T-helper 1 cell treated with Interleukin-12 subunit alpha and Interleukin-12 subunit beta and Interleukin-4 antibody, amounts not matched to agents 30 μg/mL and 1 μg/mL, for 36 hours (primary cell): ENCODE measurements around the gene CPNE2.

Experiments used
- H3K27ac Mint-ChIP-seq: one replicate; pipeline ENCODE4 v1.8.0; 2021; ENCODE audit warnings: mild to moderate bottlenecking, mixed read lengths
- H3K27me3 Mint-ChIP-seq: one replicate; pipeline ENCODE4 v1.8.0; 2021; ENCODE audit warnings: low read depth, mixed read lengths
- H3K36me3 Mint-ChIP-seq: one replicate; pipeline ENCODE4 v1.8.0; 2021; ENCODE audit warnings: low read depth, mixed read lengths
- H3K4me1 Mint-ChIP-seq: one replicate; pipeline ENCODE4 v1.8.0; 2021; ENCODE audit warnings: low read depth, mixed read lengths
- H3K4me3 Mint-ChIP-seq: one replicate; pipeline ENCODE4 v1.8.0; 2021; ENCODE audit warnings: mild to moderate bottlenecking, moderate library complexity, mixed read lengths
- H3K9me3 Mint-ChIP-seq: one replicate; pipeline ENCODE4 v1.8.0; 2021; ENCODE audit warnings: mixed read lengths

The CPNE2 gene

DNA sequence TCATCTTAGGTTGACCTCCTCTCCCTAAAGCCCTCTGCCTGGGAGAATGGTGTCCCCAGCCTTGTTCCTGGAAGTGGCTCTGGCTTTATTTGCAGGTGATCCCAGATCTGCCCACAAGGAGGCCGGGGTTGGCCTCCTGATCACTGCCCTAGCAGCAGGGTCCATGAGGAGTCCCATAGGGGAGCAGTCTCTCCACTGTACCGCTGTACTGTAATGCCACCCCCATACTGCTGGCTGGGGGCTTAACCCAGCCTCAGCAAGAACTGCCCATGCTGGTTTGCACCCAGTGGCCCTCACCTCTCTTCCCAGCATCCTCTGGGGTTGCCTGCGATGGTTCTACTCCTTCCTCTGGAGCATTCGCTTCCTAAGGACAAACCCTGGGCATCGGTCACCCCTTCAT, 54.4 kb downstream of the CPNE2 start:
- Mint-ChIP-seq H3K36me3 (peaks cover 5% of the 10 kb centered on the region), H3K4me3 (no peak overlapping the region), H3K9me3 (no peaks in the 10 kb centered on the region), H3K4me1 (peaks cover 12% of the 10 kb centered on the region), H3K27me3 (no peaks in the 10 kb centered on the region), H3K27ac (no peak overlapping the region)

DNA sequence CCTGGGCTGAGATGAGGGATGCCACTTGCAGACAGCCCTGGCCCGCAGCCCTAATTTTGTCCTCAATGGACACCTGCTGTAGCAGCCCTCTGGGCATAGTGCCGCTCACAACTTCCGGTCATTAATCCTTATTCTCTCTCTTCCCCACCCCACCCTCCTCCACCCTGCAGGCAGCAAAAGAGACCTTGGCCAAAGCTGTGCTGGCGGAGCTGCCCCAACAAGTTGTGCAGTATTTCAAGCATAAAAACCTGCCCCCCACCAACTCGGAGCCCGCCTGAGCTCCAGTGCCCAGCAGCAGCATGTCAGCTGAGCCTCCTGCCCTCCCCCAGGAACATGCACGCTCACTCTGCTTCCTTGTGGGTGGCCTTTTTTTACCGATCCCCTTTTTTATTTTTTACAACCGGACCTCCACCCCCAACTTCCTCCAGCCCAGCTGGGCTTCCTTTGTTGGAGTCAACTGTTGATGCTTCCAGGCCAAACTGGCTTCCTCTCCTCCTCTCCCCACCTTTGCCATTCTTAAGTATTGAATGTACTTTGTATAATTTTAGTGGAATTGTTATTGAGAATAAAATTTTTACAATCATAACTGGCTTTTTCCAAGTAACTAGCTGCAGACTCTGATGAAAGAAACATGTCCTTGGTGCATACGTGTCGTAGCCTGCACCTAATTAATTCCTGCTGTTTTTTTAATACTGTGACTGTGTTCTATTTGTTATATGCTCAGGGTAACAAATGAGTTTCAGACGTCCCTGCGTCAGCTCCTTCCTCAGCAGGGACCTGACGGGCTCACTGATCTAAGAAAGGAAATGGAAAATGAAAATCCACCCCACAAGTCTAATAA, 55.2 kb downstream of the CPNE2 start:
- peaks cover 9% of the 10 kb centered on the region for H3K36me3 Mint-ChIP-seq
- no peak overlapping the region for H3K4me3 Mint-ChIP-seq
- no peaks in the 10 kb centered on the region for H3K9me3 Mint-ChIP-seq
- no peaks in the 10 kb centered on the region for H3K27me3 Mint-ChIP-seq
- peaks cover 8% of the 10 kb centered on the region for H3K4me1 Mint-ChIP-seq
- H3K27ac Mint-ChIP-seq = no peak overlapping the region

DNA sequence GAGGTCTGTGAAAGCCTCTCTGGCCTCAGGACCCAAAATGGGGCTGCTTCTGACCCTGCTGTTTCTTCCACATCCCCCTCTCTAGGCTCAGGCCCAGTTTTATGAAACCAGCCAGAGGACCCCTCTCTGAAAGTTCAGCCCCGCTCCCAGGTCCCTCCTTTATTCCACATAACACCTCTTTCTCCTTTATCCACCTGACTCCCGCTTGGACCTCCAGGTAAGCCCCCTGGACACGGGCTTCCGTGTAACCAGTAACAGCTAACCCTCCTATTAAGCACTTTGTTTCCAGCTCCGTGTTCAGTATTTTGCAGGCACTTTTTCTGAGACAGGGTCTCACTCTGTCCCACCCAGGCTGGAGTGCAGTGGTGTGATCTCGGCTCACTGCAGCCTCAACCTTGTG, 56.1 kb downstream of the CPNE2 start:
- Mint-ChIP-seq H3K27me3 (no peaks in the 10 kb centered on the region), H3K4me1 (peaks cover 7% of the 10 kb centered on the region), H3K36me3 (peaks cover 15% of the 10 kb centered on the region), H3K27ac (no peak overlapping the region), H3K4me3 (no peak overlapping the region), H3K9me3 (no peaks in the 10 kb centered on the region)

DNA sequence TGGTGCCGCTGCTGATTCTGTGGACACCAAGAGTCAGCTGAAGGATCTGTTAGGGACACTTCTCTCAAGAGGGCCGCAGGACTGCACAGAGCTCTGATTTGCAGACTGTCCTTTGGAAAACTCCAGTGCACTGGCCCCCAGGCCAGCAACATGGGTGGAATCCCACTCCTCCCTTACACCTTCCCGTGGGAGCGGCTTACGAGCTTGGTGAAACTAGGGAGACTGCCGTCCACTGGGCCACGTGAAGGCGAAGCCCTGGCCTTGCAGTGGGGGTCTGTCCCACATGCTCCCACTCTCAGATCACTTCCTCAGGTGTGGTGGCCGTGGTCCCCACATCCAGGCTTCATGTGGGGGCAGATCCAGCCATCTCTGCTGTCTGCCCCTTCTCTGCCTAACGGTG, 57.0 kb downstream of the CPNE2 start:
- peaks cover 10% of the 10 kb centered on the region for H3K4me1 Mint-ChIP-seq
- no peaks in the 10 kb centered on the region for H3K27me3 Mint-ChIP-seq
- H3K36me3 Mint-ChIP-seq = peaks cover 23% of the 10 kb centered on the region
- H3K4me3 Mint-ChIP-seq = no peak overlapping the region
- no peaks in the 10 kb centered on the region for H3K9me3 Mint-ChIP-seq
- H3K27ac Mint-ChIP-seq = no peak overlapping the region

DNA sequence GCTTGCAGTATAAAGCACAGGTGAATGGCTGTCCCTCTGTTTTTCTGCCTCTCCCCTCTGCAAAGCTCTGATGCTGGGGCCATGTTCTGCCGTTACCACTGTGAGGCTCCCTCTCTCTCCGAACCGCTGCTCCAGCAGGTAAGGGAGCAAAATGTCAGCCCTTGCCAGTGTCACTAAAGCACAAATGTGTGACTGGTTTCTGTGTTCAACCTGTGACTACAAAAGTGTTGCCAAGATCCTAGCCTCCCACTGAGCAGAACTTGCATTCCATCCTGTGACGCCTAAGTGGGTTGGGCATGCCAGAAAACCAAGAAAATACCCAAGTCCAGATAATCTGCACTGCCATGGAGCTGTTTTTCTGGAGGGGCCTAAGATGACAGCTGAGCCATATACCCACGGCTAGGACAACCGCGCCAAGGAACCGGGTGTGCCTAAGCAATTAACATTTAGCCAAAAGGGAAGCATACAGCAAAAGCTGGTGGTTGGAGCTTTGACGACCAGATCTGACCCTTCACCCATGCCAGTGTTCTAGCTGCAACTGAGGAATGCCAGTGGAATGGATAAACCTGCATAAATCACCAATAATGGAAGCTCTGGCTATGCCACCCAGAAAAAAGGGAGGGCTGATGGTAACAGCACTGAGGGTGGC, 58.4 kb downstream of the CPNE2 start:
- H3K27ac Mint-ChIP-seq = no peak overlapping the region
- H3K36me3 Mint-ChIP-seq = peaks cover 27% of the 10 kb centered on the region
- H3K4me3 Mint-ChIP-seq = no peak overlapping the region
- H3K4me1 Mint-ChIP-seq = peaks cover 11% of the 10 kb centered on the region
- H3K27me3 Mint-ChIP-seq = no peaks in the 10 kb centered on the region
- H3K9me3 Mint-ChIP-seq = no peaks in the 10 kb centered on the region

DNA sequence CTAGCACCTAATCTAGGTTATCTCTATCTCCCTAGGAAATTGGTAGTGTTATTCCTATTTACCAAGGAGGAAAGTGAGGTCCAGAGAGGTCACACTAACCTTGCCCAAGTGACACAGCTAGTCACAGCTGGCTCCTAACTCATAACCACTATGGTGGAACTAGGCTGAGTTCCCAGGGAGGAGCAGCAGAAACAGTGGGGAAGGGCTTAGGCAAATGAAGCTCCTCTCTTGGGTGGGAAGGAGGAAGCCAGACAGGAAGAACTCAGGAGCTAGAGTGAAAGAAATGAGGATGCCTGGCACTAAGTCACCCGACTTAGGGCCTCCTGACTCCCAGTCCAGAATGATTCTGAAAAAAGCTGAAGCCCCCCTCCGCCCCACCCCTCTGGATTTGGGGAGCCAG, 59.0 kb downstream of the CPNE2 start:
- H3K36me3 Mint-ChIP-seq = peaks cover 32% of the 10 kb centered on the region
- H3K4me3 Mint-ChIP-seq = no peak overlapping the region
- no peak overlapping the region for H3K27ac Mint-ChIP-seq
- H3K27me3 Mint-ChIP-seq = no peaks in the 10 kb centered on the region
- no peaks in the 10 kb centered on the region for H3K9me3 Mint-ChIP-seq
- H3K4me1 Mint-ChIP-seq = peaks cover 16% of the 10 kb centered on the region

DNA sequence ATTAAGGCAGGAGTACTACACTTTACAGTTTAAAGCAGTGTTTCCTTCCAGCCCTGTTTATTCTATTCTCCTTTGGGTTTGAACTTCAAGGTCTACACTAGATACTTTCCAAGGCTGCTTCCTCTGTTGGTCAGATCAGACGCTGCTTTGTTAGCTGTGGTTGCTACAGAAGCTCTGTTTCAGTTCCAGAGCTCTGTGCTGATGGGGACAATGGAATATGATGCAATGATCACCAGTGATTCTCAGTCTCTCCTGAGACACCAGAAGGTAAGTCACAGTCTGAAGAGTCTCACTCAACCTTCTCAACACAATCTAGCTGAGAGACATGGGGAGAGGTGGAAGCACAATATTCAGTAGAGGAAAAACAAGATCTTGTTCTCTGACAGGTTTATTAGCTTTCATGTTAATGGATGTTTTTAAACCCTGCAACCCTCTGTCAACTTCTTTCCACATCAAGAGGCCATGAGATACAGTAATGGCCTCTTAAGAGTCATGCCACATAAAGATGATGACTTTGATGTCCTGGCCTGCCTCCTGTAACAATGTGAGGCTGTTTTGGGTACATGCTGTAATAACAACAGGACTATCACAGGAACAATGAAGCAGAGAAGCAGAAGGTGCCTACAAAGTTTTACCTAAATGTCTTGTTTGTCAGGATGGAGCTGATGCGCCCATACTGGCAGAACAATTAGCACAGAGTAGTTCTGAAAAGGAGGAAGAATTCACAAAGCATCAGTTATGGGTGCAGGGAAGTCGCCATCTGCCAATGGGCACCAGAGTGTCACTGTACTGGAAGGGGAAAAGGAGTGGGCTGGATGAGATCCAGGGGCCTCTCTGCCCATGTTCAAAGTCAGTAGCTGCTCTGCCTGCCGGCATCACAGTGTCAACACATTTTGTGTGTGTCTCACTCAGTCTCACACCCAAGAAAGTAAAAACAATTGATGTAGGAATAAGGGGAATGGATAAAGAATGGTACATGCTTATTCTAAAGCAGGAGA, 60.0 kb downstream of the CPNE2 start:
- Mint-ChIP-seq H3K27me3 (no peaks in the 10 kb centered on the region), H3K4me1 (peaks cover 21% of the 10 kb centered on the region), H3K4me3 (no peak overlapping the region), H3K36me3 (peaks cover 38% of the 10 kb centered on the region), H3K9me3 (no peaks in the 10 kb centered on the region), H3K27ac (no peak overlapping the region)

DNA sequence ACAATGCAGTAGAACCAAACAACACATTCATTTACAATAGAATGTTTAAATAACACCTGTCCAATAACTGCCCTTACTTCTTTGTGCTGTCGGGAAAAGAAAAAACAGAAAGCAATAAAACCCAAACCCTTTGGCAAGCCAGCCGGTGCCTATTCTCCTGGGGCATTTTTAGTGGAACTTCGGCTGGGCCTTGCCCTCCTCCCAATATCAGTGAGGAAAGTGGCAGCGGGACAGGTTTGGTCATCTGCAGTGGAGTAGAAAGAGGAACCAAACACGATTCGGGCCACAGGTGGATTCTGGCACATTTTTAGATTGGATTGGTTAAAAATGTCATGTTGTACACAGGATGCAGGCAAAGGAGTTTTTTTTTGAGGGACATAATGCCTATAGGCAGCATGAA, 61.5 kb downstream of the CPNE2 start:
- peaks cover 42% of the 10 kb centered on the region for H3K36me3 Mint-ChIP-seq
- peaks cover 21% of the 10 kb centered on the region for H3K4me1 Mint-ChIP-seq
- no peaks in the 10 kb centered on the region for H3K27me3 Mint-ChIP-seq
- no peak overlapping the region for H3K27ac Mint-ChIP-seq
- no peaks in the 10 kb centered on the region for H3K9me3 Mint-ChIP-seq
- no peak overlapping the region for H3K4me3 Mint-ChIP-seq

DNA sequence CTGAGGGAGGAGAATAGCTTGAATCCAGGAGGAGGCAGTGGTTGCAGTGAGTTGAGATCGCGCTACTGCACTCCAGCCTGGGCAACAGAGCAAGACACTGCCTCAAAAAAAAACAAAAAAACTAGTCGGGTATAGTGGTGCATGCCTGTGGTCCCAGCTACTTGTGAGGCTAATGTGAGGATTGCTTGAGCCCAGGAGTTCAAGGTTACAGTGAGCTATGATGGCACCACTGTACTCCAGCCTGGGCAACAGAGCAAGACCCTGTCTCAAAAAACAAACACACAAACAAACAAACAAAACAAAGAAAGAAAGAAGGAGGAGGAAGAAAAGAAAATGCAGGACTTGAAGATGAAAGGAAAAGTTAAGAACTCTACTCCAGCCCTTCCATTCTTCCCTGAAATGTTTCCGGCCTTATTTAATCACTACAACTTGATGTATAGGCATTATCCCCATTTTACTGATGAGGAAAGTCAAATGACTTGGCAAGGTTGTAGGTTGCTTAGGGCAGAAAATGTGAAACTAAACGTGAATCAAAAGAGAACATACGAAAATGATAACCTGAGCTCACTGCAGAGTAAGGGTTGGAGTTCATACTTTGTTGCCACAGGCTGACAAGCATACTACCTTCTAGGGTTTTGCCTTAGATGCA, 63.4 kb downstream of the CPNE2 start:
- no peaks in the 10 kb centered on the region for H3K27me3 Mint-ChIP-seq
- peaks cover 51% of the 10 kb centered on the region for H3K36me3 Mint-ChIP-seq
- no peak overlapping the region for H3K4me3 Mint-ChIP-seq
- no peaks in the 10 kb centered on the region for H3K9me3 Mint-ChIP-seq
- peaks cover 30% of the 10 kb centered on the region for H3K4me1 Mint-ChIP-seq
- H3K27ac Mint-ChIP-seq = peak overlapping the region; percentile 42

DNA sequence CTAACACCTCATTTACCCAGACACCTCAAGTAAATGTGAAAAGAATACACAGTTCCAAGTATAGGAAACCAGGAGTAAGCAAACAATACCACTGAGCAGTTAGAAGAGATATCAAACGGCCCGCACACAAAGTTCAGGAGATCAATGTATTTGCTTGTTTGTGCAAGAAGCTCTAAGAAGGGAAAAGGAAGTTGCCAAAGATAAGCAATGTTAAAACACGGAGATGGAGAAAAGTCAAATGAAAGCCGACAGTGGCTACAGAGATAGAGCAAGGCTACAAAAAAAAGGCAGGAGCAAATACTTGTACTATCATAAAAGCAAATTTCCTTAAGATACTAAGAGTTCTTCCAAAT, 63.9 kb downstream of the CPNE2 start:
- H3K27ac Mint-ChIP-seq = no peak overlapping the region
- H3K36me3 Mint-ChIP-seq = peaks cover 50% of the 10 kb centered on the region

DNA sequence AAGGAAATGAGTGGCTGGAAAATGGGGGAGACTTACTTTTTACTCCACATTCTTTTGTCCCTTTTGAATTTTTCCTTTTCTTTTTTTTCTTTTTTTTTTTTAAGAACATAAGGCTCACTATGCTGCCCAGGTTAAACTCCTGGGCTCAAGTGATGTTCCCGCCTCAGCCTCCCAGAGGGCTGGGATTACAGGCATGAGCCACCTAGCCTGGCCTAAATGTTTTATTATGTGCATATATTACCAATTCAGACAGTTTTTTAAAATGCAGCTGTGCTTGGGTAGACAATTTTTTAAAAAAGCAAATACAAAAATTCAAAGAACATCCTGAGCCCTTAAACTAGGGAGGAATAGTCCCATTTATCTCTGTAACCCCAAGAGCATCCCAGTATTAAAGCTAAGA, 65.2 kb downstream of the CPNE2 start:
- H3K4me3 Mint-ChIP-seq = no peak overlapping the region
- H3K27me3 Mint-ChIP-seq = no peaks in the 10 kb centered on the region
- no peaks in the 10 kb centered on the region for H3K9me3 Mint-ChIP-seq
- H3K27ac Mint-ChIP-seq = no peak overlapping the region
- peaks cover 43% of the 10 kb centered on the region for H3K36me3 Mint-ChIP-seq
- peaks cover 27% of the 10 kb centered on the region for H3K4me1 Mint-ChIP-seq

More for the DNA sequence above, 63.9 kb downstream of the CPNE2 start:
- Mint-ChIP-seq H3K4me1 (peaks cover 31% of the 10 kb centered on the region), H3K9me3 (no peaks in the 10 kb centered on the region), H3K27me3 (no peaks in the 10 kb centered on the region), H3K4me3 (no peak overlapping the region)

DNA sequence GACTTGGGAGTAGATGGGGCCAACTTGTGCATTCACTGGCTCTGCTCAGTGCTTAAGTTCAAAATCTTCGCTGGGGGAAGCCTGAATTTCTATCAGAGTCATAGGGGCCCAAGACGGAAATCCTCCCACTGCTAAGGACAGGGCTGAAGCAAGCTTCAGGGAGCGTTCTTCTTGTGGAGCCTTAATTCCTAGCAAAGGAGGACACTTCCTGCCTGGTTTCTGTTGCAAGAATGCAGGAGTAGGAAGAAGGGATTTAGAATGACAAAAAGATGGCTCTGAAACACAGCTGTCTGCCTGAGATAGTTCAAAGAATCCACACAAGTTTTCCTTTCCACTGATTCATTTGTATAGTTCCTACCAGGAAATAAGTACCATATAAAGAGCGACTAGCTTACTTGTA, 67.1 kb downstream of the CPNE2 start:
- peaks cover 25% of the 10 kb centered on the region for H3K4me1 Mint-ChIP-seq
- H3K27me3 Mint-ChIP-seq = no peaks in the 10 kb centered on the region
- no peak overlapping the region for H3K27ac Mint-ChIP-seq
- H3K9me3 Mint-ChIP-seq = no peaks in the 10 kb centered on the region
- H3K4me3 Mint-ChIP-seq = no peak overlapping the region
- H3K36me3 Mint-ChIP-seq = peaks cover 37% of the 10 kb centered on the region

DNA sequence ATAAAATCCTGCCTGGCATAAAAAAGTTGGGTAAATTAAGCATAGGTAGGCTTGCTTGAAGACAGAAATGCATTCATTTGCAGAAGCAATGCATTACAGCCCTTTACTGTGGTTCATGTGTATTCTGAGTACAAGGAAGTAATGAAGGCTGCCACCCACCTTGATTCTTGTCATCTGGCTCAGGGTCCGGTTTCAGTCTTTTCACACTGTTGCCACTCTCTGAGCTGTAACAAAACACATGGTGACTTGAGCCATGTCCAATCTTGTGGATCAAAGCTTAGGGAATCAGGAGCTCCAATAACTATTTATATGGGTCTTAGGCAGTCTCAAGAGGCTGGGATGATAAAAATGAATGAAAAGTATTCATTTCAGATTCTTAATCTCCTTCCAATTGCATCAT, 71.5 kb downstream of the CPNE2 start:
- peaks cover 35% of the 10 kb centered on the region for H3K36me3 Mint-ChIP-seq
- H3K4me3 Mint-ChIP-seq = no peak overlapping the region
- peaks cover 15% of the 10 kb centered on the region for H3K4me1 Mint-ChIP-seq
- H3K27ac Mint-ChIP-seq = no peak overlapping the region
- H3K9me3 Mint-ChIP-seq = no peaks in the 10 kb centered on the region
- no peaks in the 10 kb centered on the region for H3K27me3 Mint-ChIP-seq

DNA sequence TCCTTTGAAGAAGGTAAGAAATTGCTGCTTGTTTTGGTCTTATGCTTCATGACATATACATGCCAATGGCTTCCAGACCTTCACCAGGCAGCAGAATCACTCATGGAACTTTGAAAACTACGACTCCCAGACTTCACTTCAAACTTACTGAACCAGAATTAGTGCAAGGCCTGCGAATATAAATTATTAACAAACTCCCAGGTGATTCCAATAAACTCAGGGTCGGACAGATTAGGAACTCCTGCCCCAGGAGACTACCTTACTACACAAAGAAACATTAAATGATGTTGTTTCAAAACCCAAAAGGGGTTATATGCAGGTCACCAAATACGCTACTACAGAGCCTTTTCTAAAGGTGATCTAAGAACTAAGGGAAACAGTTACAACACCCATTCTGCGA, 73.1 kb downstream of the CPNE2 start:
- Mint-ChIP-seq H3K27ac (no peak overlapping the region), H3K9me3 (no peaks in the 10 kb centered on the region), H3K36me3 (peaks cover 27% of the 10 kb centered on the region), H3K4me1 (peaks cover 10% of the 10 kb centered on the region), H3K4me3 (no peak overlapping the region), H3K27me3 (no peaks in the 10 kb centered on the region)
